SJCRH30 (cell line): Measurements from ENCODE around the gene PPP1R3D. TPM values are rescaled to one million over a fixed set of nuclear protein-coding genes. Genes with fewer than 3 reads are reported as not detected.
"Not testable (repeated sequence)": the region's sequence is repeated elsewhere in the genome, so short reads cannot be mapped to it uniquely, and the experiment has no call there.

Experiments used
- DNase-seq, 2 experiments: peaks; one replicate each; pipeline ENCODE4 v3.0.0-alpha.2; 2015 to 2020
- H3K27ac ChIP-seq: fragments of 250-450 bp; sonication (Bioruptor Pico); 2 replicates; pipeline ENCODE4 v1.5.1; 2020; ENCODE audit warnings: mild to moderate bottlenecking, moderate library complexity
- H3K27me3 ChIP-seq: fragments of 250-450 bp; sonication (Bioruptor Pico); 2 replicates; pipeline ENCODE4 v1.5.1; 2020; ENCODE audit warnings: mild to moderate bottlenecking, moderate library complexity
- H3K36me3 ChIP-seq: fragments of 250-450 bp; sonication (Bioruptor Pico); 2 replicates; pipeline ENCODE4 v1.5.1; 2020; ENCODE audit warnings: mild to moderate bottlenecking, moderate library complexity
- H3K4me1 ChIP-seq: fragments of 250-450 bp; sonication (Bioruptor Pico); 2 replicates; pipeline ENCODE4 v1.5.1; 2020; ENCODE audit warnings: mild to moderate bottlenecking, moderate library complexity
- H3K4me3 ChIP-seq: fragments of 250-450 bp; sonication (Bioruptor Pico); 2 replicates; pipeline ENCODE4 v1.5.1; 2020; ENCODE audit warnings: mild to moderate bottlenecking, moderate library complexity
- H3K9me3 ChIP-seq: fragments of 250-450 bp; sonication (Bioruptor Pico); replicated peaks from 2 replicates; pipeline ENCODE4 v1.5.1; 2020; ENCODE audit warnings: mild to moderate bottlenecking, moderate library complexity
- total RNA-seq: library from RNA; depleted of rRNA; stranded (reverse); fragments of >200 nt; shearing (Covaris generic); gene quantifications from 2 replicates; pipeline ENCODE4 v1.2.3, GENCODE V29; 2014; rRNA removed

PPP1R3D gene
- total RNA-seq, 1 experiment from 2014 or later = 4.7 TPM

DNA sequence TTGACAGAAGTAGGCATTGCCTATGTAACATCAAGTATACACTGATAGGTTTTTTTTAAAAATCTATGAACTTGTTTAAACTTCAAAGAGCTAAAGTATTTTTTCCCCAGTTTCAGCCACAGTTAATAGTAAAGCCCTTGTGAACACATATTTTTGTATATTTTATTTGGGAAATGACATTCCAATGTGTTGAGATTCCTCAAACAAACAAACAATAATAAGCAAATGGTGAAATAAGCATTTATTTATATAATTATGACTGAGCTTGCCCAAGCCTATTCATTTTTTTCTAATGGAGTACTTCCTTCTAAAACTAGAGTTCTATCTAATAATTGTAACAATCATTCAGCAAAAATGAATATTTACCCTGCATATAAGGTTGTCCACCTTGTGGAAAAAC, 19.2 kb downstream of the PPP1R3D start:
- Histone ChIP-seq H3K4me1 (no peaks in the 10 kb centered on the region), H3K27ac (no peak overlapping the region), H3K27me3 (no peaks in the 10 kb centered on the region), H3K9me3 (no peaks in the 10 kb centered on the region), H3K36me3 (no peaks in the 10 kb centered on the region), H3K4me3 (no peak overlapping the region)
- no peak for DNase-seq

DNA sequence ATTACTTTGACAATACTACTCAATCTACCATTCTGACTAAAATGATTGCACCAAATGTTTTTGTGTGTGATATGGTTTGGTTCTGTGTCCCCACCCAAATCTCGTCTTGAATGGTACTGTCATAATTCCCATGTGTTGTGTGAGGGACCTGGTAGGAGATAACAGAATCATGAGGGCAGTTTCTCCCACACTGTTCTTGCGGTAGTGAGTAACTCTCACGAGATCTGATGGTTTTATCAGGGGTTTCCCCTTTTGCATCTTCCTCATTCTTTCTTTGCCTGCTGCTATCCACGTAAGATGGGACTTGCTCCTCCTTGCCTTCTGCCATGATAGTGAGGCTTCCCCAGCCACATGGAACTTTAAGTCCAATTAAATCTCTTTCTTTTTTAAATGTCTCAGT, 27.5 kb downstream of the PPP1R3D start:
- H3K4me1 ChIP-seq = no peaks in the 10 kb centered on the region
- H3K4me3 ChIP-seq = no peak overlapping the region
- no peak for DNase-seq
- H3K27me3 ChIP-seq = peaks cover 8% of the 10 kb centered on the region; the same call in 1 of the 2 replicates
- H3K27ac ChIP-seq = no peak overlapping the region
- no peaks in the 10 kb centered on the region for H3K36me3 ChIP-seq
- no peaks in the 10 kb centered on the region for H3K9me3 ChIP-seq

DNA sequence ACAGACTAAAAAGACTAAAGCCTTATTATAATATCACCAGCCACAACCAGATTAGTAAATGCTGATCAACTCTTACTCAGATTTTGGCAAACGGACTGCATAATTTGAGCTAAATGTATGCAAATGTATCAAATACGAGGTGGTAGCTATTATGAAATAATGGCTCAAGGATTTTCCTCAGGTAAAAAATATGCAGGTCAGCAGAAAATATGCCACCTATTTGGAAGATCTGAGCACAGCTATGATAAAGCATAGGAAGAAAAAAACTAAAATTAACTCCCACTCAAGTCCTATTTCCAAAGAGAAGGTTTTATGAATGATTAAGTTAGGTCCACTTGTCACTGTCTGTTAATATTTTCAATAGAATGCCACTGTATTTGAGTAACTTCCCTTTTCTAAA, 29.1 kb downstream of the PPP1R3D start:
- H3K27me3 ChIP-seq = peaks cover 8% of the 10 kb centered on the region; the same call in 1 of the 2 replicates
- H3K4me3 ChIP-seq = no peak overlapping the region
- no peak overlapping the region for H3K27ac ChIP-seq
- no peaks in the 10 kb centered on the region for H3K36me3 ChIP-seq
- no peaks in the 10 kb centered on the region for H3K4me1 ChIP-seq
- no peaks in the 10 kb centered on the region for H3K9me3 ChIP-seq
- DNase-seq = no peak

DNA sequence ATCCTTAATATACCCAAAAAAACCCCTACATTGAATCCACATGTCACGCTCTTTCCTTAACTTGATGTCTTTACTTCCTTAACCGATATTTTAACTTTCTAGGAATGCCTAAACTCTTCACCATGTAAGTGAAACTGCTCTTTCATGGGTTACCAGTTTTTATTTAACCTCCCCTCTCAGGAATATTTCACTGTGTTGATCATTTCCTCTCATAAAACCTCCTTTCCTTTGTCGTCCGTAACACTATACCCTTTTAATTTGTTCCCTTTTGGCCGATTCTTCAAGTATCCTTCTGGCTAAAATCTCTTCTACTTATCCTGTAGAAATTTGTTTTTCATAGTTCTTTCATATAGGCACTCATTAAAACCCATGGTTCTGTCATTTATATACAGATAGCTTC, 31.2 kb downstream of the PPP1R3D start:
- no peak for DNase-seq
- peaks cover 2% of the 10 kb centered on the region; the same call in 1 of the 2 replicates for H3K4me1 ChIP-seq
- no peaks in the 10 kb centered on the region for H3K9me3 ChIP-seq
- H3K4me3 ChIP-seq = no peak overlapping the region
- H3K27me3 ChIP-seq = peaks cover 5% of the 10 kb centered on the region; the same call in 1 of the 2 replicates
- H3K36me3 ChIP-seq = no peaks in the 10 kb centered on the region
- H3K27ac ChIP-seq = no peak overlapping the region

DNA sequence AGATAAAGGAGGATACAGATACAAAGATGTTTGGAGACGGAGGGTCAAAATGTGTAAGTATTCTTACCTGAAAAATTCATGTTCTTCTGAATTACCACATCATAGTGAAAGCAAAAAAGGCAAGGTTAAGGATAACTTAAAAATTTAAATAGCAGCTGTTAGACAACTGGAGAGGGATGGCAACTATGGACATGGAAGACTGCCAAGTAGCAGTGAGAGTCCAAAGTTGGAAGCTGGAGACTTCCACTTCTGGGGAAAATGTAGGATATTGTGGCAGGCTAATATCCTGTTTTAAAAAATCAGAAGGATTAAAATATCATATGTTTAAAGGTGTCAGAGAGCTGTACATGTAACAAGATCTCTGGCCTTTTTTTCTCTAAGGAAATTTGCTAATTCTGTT, 36.5 kb downstream of the PPP1R3D start:
- H3K4me1 ChIP-seq = peaks cover 8% of the 10 kb centered on the region
- H3K4me3 ChIP-seq = no peak overlapping the region
- H3K9me3 ChIP-seq = no peaks in the 10 kb centered on the region
- no peaks in the 10 kb centered on the region for H3K36me3 ChIP-seq
- DNase-seq = peak; percentile 33 to 69
- no peak overlapping the region for H3K27ac ChIP-seq
- H3K27me3 ChIP-seq = no peaks in the 10 kb centered on the region; the same call in 1 of the 2 replicates

DNA sequence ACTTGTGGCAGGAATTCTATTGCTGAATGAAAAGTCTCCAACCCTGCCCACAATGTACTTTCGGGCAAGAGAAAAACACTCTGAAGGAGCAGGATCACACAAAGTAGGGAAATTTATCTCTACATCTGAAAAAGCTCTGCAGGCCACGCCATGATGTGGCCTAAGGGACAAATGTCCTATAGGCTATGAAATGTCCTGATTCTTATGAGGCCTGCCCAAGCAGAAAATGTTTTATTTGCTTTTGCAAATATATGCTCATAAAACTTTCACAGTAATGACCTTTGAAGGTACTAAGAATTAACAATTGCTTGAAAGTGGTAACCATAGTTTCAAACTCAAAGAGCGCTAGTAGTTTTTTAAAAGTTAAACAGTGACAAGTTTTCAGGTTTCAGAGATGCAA, 37.6 kb downstream of the PPP1R3D start:
- Histone ChIP-seq H3K4me1 (peaks cover 8% of the 10 kb centered on the region), H3K36me3 (no peaks in the 10 kb centered on the region), H3K4me3 (no peak overlapping the region), H3K9me3 (no peaks in the 10 kb centered on the region), H3K27me3 (no peaks in the 10 kb centered on the region), H3K27ac (no peak overlapping the region)
- no peak for DNase-seq

DNA sequence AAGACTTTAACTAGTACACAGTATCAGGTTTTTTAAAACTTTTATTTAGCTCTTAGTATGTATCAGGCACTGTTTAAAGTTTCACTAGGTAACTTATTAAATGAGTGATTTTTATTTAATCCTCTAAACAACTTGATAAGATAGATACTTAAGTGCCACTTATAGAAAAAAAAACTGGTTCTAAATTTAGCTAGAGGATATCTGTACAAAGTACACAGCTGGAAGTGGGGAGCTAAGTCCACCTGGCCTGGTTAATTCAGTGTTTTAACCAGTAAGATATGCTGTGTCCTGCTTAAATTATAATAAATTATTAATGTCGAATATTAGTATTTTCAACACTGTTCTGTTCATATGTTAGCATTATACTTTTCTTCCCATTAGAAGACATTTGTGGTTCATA, 44.2 kb downstream of the PPP1R3D start:
- no peak overlapping the region for H3K27ac ChIP-seq
- H3K27me3 ChIP-seq = peaks cover 3% of the 10 kb centered on the region; the same call in 1 of the 2 replicates
- H3K9me3 ChIP-seq = no peaks in the 10 kb centered on the region
- DNase-seq = no peak
- no peaks in the 10 kb centered on the region for H3K4me1 ChIP-seq
- no peak overlapping the region for H3K4me3 ChIP-seq
- H3K36me3 ChIP-seq = no peaks in the 10 kb centered on the region

DNA sequence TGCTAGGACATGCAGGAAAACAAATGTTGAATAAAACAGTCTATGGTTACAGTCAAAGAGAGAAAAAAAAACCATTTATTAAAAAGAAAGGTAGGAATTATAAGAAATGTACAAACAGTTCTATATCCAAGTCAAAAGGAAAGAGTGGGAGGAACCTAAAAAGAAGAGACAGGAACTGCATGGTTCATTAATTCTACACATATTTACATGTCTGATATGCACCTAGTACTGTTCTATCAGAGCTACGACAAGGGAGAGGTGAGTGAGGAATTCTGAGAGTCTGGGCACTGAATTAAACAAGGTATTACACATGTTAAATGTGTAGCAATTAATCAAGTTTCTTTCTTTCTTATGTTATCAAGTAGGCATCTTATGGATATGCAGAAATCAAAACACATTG, 48.5 kb downstream of the PPP1R3D start:
- no peak for DNase-seq
- Histone ChIP-seq H3K27ac (no peak overlapping the region), H3K4me1 (no peaks in the 10 kb centered on the region), H3K36me3 (no peaks in the 10 kb centered on the region), H3K4me3 (no peak overlapping the region), H3K9me3 (no peaks in the 10 kb centered on the region), H3K27me3 (0 out of 2 replicates have a peak, but pooled peaks cover under 1% of the 10 kb centered on the region)

DNA sequence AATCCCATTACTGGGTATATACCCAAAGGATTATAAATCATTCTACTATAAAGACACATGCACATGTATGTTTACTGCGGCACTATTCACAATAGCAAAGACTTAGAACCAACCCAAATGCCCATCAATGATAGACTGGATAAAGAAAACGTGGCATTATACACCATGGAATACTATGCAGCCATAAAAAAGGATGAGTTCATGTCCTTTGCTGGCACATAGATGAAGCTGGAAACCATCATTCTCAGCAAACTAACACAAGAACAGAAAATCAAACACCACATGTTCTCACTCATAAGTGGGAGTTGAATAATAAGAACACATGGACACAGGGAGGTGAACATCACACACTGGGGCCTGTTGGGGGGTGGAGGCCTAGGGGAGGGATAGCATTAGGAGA, 50.1 kb downstream of the PPP1R3D start:
- H3K9me3 ChIP-seq, H3K27me3 ChIP-seq, H3K4me1 ChIP-seq, H3K4me3 ChIP-seq, H3K36me3 ChIP-seq, H3K27ac ChIP-seq, DNase-seq: not testable (repeated sequence)

DNA sequence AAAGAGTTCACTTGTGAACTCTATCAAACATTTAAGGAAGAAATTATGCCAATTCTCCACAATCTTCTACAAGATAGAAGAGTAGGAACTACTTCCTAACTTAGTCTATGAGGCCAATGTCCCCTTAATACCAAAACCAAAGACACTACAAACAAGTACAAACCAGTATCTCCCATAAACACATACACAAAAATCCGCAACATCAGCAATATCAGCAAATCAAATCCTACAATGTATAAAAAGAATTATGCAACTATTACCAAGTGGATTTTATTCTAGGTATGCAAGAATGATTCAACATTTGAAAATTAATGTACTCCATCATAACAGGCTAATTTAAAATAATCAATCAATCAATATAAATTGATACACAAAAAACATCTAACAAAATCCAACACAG, 52.1 kb downstream of the PPP1R3D start:
- H3K36me3 ChIP-seq = no peaks in the 10 kb centered on the region
- no peaks in the 10 kb centered on the region for H3K9me3 ChIP-seq
- DNase-seq = no peak
- no peak overlapping the region for H3K4me3 ChIP-seq
- H3K27me3 ChIP-seq = 0 out of 2 replicates have a peak, but pooled peaks cover 4% of the 10 kb centered on the region
- H3K27ac ChIP-seq = no peak overlapping the region
- H3K4me1 ChIP-seq = no peaks in the 10 kb centered on the region

Other genes with a start within 250 kb of the PPP1R3D start
- gene SYCP2, start 6.7 kb downstream of the PPP1R3D start, total RNA-seq = 0.75 TPM in 1 of 2 replicates, not detected in the other
- 24.2 and 24.7 TPM in 2 replicates for gene FAM217B, start 84 bp upstream of the PPP1R3D start, total RNA-seq
- 0.18 and 0.32 TPM in 2 replicates for gene CDH26, start 18.1 kb upstream of the PPP1R3D start, total RNA-seq